Parathyroid adenoma (tissue), 2 donors: ENCODE measurements around the gene CAMK2D.

ENCODE experiments used
- H2AFZ ChIP-seq: fragments of 300-600 bp; sonication (generic); one replicate; pipeline ENCODE4 v1.7.0; 2017; ENCODE audit warnings: antibody characterized with exemption, mild to moderate bottlenecking
- H3K27ac ChIP-seq: fragments of 300-600 bp; sonication (generic); one replicate; pipeline ENCODE4 v1.7.0; 2017
- H3K27me3 ChIP-seq: fragments of 300-600 bp; sonication (generic); one replicate; pipeline ENCODE4 v1.7.0; 2017; ENCODE audit warnings: low read length; ENCODE audit not compliant: control insufficient read depth, insufficient read depth
- H3K36me3 ChIP-seq: fragments of 300-600 bp; sonication (generic); one replicate; pipeline ENCODE4 v1.7.0; 2017; ENCODE audit warnings: low read length; ENCODE audit not compliant: control insufficient read depth, insufficient read depth
- H3K4me1 ChIP-seq: fragments of 300-600 bp; sonication (generic); one replicate; pipeline ENCODE4 v1.7.0; 2017; ENCODE audit warnings: control low read depth
- H3K4me2 ChIP-seq: fragments of 300-600 bp; sonication (generic); one replicate; pipeline ENCODE4 v1.7.0; 2017; ENCODE audit warnings: low read length
- H3K4me3 ChIP-seq: fragments of 300-600 bp; sonication (generic); one replicate; pipeline ENCODE4 v1.7.0; 2017; ENCODE audit warnings: low read depth, low read length
- H3K79me2 ChIP-seq: fragments of 300-600 bp; sonication (generic); one replicate; pipeline ENCODE4 v1.7.0; 2017; ENCODE audit warnings: control low read depth
- H3K9ac ChIP-seq: fragments of 300-600 bp; sonication (generic); one replicate; pipeline ENCODE4 v1.7.0; 2017; ENCODE audit warnings: mild to moderate bottlenecking
- H3K9me3 ChIP-seq: fragments of 300-600 bp; sonication (generic); one replicate; pipeline ENCODE4 v1.7.0; 2017; ENCODE audit warnings: low read length; ENCODE audit not compliant: control insufficient read depth
- CTCF ChIP-seq: fragments of 300-600 bp; sonication (generic); IDR thresholded peaks from one replicate; pipeline ENCODE4 v1.7.0; 2017; ENCODE audit warnings: antibody characterized with exemption, mild to moderate bottlenecking
- donor health status: primary hyperparathyroidism.

The CAMK2D gene

GRCh38 chr4:113547487-113548042 lies 214.0 kb downstream of the CAMK2D start:
- peak; percentile 85 for TF ChIP-seq CTCF
- Histone ChIP-seq H3K4me1 (no peaks in the 10 kb centered on the region), H2AFZ (no peak overlapping the region), H3K4me2 (no peak overlapping the region), H3K36me3 (no peaks in the 10 kb centered on the region), H3K4me3 (no peak overlapping the region), H3K27ac (no peak overlapping the region), H3K9me3 (no peaks in the 10 kb centered on the region), H3K79me2 (no peaks in the 10 kb centered on the region), H3K27me3 (no peaks in the 10 kb centered on the region), H3K9ac (no peak overlapping the region)

GRCh38 chr4:113541933-113542332 lies 219.6 kb downstream of the CAMK2D start:
- H3K4me2 ChIP-seq, result no peak overlapping the region
- H3K4me3 ChIP-seq, result no peak overlapping the region
- no peaks in the 10 kb centered on the region for H3K27me3 ChIP-seq
- no peaks in the 10 kb centered on the region for H3K79me2 ChIP-seq
- no peak for TF ChIP-seq CTCF
- H2AFZ ChIP-seq, result no peak overlapping the region
- no peak overlapping the region for H3K27ac ChIP-seq
- H3K9me3 ChIP-seq, result no peaks in the 10 kb centered on the region
- no peak overlapping the region for H3K9ac ChIP-seq
- H3K36me3 ChIP-seq, result no peaks in the 10 kb centered on the region
- no peaks in the 10 kb centered on the region for H3K4me1 ChIP-seq

- Histone ChIP-seq H3K4me3 (no peak overlapping the region), H3K4me1 (no peaks in the 10 kb centered on the region), H3K9ac (no peak overlapping the region), H3K27ac (no peak overlapping the region), H3K4me2 (no peak overlapping the region), H2AFZ (no peak overlapping the region), H3K79me2 (no peaks in the 10 kb centered on the region), H3K9me3 (no peaks in the 10 kb centered on the region), H3K27me3 (no peaks in the 10 kb centered on the region), H3K36me3 (no peaks in the 10 kb centered on the region)
- no peak for TF ChIP-seq CTCF
Measured at GRCh38 chr4:113540859-113541258, 220.7 kb downstream of the CAMK2D start.

DNA sequence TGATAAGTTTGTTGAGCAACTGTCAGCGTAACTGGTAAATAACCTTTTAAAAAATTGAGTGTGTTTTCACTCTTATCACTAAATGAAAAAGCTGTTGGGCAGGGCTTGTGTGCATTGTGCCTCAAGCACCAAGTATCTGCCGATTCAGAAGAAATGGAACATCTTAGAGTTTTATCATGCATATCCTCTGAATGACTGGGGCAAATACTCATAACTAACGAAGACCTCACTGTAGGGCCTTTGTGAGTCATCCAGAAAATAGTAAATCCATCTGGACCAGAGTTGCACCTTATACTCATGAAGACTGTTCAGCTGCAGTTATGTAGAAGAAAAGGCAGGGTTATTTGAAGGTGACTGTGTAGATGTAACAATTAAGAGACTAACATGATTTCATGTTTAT lies 222.1 kb downstream of the CAMK2D start:
- Histone ChIP-seq H3K27ac (no peak overlapping the region), H3K4me1 (no peaks in the 10 kb centered on the region), H3K4me2 (no peak overlapping the region), H3K4me3 (no peak overlapping the region), H3K79me2 (no peaks in the 10 kb centered on the region), H3K27me3 (no peaks in the 10 kb centered on the region), H3K36me3 (no peaks in the 10 kb centered on the region), H3K9ac (no peak overlapping the region), H3K9me3 (no peaks in the 10 kb centered on the region), H2AFZ (no peak overlapping the region)
- no peak for TF ChIP-seq CTCF

- Histone ChIP-seq H3K4me1 (no peaks in the 10 kb centered on the region), H2AFZ (no peak overlapping the region), H3K79me2 (no peaks in the 10 kb centered on the region), H3K9me3 (no peaks in the 10 kb centered on the region), H3K9ac (no peak overlapping the region), H3K4me2 (no peak overlapping the region), H3K4me3 (no peak overlapping the region), H3K27me3 (no peaks in the 10 kb centered on the region), H3K27ac (no peak overlapping the region), H3K36me3 (no peaks in the 10 kb centered on the region)
- TF ChIP-seq CTCF, result no peak
Measured at GRCh38 chr4:113537628-113538027, 223.9 kb downstream of the CAMK2D start.
